ENCODE measurements around the gene SOCS2. TPM values are rescaled to one million over a fixed set of nuclear protein-coding genes. Genes with fewer than 3 reads are reported as not detected.

Gene SOCS2
- total RNA-seq, 2 donors from 2014 or later, result 21.4 to 25.5 TPM

DNA sequence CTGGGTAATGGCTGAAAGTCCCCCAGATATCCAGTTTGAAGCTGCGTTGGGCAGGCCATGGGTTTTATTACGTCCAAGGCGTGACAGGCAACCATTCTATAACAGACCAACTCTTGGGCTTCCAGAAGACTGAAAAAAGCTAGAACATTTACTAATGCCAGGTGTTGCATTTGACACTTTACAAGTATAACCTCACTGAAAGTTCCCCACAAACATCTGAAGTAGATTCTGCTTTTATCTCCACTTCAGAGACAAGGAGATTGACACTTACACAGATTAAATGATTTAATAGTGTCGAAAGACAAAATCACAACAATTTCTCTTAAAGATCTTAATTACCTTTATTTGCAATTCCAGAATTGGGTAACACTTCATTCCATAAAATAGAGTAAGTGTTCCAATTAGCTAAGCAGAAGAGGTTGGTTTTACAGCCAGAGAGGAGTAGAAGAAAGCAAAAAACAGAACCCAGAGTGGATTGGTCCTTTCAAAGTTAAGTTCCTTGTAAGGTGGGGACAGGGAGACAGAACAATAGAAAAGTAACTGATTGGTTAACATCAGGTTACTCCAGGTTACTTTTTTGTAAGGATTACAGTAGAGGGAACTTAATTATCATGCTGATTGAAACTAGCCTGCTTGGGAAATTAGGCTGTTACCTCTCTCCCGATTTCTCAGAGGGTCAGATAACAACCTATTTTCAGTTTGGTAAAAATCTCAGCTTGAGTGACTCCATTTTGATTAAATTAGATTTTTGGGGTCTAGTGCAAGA, 11.3 kb downstream of the SOCS2 start:
- H3K27ac ChIP-seq, result no peak overlapping the region
- no peaks in the 10 kb centered on the region for H3K27me3 ChIP-seq
- H3K36me3 ChIP-seq, result peaks cover 4% of the 10 kb centered on the region
- H3K4me1 ChIP-seq, result no peaks in the 10 kb centered on the region
- TF ChIP-seq, protein P1, sequence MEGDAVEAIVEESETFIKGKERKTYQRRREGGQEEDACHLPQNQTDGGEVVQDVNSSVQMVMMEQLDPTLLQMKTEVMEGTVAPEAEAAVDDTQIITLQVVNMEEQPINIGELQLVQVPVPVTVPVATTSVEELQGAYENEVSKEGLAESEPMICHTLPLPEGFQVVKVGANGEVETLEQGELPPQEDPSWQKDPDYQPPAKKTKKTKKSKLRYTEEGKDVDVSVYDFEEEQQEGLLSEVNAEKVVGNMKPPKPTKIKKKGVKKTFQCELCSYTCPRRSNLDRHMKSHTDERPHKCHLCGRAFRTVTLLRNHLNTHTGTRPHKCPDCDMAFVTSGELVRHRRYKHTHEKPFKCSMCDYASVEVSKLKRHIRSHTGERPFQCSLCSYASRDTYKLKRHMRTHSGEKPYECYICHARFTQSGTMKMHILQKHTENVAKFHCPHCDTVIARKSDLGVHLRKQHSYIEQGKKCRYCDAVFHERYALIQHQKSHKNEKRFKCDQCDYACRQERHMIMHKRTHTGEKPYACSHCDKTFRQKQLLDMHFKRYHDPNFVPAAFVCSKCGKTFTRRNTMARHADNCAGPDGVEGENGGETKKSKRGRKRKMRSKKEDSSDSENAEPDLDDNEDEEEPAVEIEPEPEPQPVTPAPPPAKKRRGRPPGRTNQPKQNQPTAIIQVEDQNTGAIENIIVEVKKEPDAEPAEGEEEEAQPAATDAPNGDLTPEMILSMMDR (IDR thresholded peaks at IDR 0.05), result no peak
- no peaks in the 10 kb centered on the region for H3K9me3 ChIP-seq
- H3K4me3 ChIP-seq, result no peak overlapping the region
- DNase-seq (ENCODE audit: low spot score), result no peak

DNA sequence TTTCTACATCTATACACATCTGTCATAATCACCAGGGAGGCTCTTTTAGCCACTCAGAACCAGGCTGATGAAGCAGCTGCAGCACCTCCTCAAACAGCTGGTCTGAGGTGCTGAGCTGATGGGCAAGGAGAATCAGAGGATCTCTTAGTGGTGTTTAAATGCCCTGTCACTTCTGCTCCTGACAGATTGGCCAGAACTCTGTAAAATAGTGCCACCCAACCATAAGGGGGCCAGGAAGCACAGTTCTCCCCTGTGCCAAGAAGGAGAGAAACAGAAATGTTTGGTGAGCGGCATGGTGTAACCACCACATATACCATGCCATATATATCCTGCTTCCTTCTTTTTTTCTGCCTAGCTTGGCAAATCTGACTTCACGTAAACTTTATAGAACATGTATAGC, 12.8 kb downstream of the SOCS2 start:
- H3K4me1 ChIP-seq, result no peaks in the 10 kb centered on the region
- H3K27me3 ChIP-seq, result no peaks in the 10 kb centered on the region
- H3K4me3 ChIP-seq, result no peak overlapping the region
- TF ChIP-seq, protein P1 (IDR thresholded peaks at IDR 0.05), result no peak
- no peaks in the 10 kb centered on the region for H3K36me3 ChIP-seq
- H3K9me3 ChIP-seq, result no peaks in the 10 kb centered on the region
- no peak for DNase-seq (ENCODE audit: low spot score)
- no peak overlapping the region for H3K27ac ChIP-seq

DNA sequence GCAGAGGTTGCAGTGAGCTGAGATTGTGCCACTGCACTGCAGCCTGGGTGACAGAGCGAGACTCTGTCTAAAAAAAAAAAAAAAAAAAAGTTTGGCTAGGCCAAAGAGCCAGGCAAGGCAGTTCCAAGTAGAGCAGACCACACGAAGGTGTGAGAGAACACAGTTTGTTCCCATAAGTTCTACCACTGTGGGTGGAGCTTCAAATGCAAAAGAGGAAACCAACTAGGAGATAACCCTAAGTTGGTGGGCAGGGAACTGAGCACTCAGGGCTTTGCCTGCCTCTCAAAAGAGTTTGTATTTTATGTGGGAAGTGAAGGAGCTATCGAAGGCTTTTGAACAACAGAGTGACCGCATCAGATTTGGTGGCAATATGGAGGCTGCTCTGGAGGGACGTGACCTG, 15.1 kb downstream of the SOCS2 start:
- Histone ChIP-seq H3K4me1 (peaks cover 0 to 4% of the 10 kb centered on the region in 2 donors), H3K4me3 (no peak overlapping the region), H3K36me3 (no peaks in the 10 kb centered on the region), H3K27ac (no peak overlapping the region), H3K27me3 (no peaks in the 10 kb centered on the region), H3K9me3 (no peaks in the 10 kb centered on the region)
- TF ChIP-seq, protein P1 (IDR thresholded peaks at IDR 0.05), result no peak
- DNase-seq (ENCODE audit: low spot score), result no peak

- H3K27ac ChIP-seq, result no peak overlapping the region
- H3K4me3 ChIP-seq, result no peak overlapping the region
- no peaks in the 10 kb centered on the region for H3K27me3 ChIP-seq
- peaks cover 0 to 4% of the 10 kb centered on the region in 2 donors for H3K4me1 ChIP-seq
- no peak for DNase-seq (ENCODE audit: low spot score)
- TF ChIP-seq, protein P1 (IDR thresholded peaks at IDR 0.05), result no peak
- no peaks in the 10 kb centered on the region for H3K9me3 ChIP-seq
- H3K36me3 ChIP-seq, result no peaks in the 10 kb centered on the region
Observed at GRCh38 chr12:93589081-93589480, 16.6 kb downstream of the SOCS2 start.

DNA sequence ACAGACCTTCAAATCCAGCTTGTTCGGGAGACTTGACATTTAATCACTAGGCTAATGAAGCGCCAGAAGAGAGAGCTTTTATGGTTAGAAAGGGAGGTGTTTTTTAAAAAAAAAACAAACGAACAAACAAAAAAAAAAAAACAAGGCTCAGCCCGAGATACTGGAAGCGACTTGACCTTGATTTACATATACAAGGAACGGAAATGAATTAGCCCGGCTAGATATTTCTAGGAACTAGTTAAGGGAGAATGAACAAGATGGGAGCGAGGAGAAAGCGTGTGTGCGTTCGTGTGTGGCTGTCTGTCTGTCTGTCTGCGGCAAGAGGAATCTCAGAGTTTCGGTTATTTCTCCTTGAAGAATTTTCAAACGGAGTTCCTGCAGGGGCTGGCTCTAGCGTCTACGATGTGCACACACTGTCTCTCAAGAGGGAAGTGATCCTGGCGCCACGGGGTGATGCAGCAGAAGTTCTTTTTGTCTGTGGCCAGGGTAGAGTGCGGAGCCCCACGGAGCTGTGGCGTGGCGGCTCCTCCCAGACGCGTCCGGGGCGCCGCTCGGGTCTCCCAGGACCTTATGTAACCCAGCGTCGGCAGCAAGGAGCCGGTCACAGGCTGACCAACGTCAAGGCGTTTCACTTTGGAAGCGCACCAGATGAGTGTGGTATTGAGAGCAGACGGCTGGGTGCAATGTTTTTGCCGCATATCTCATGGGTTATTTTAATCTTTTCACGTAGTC, 18.8 kb downstream of the SOCS2 start:
- TF ChIP-seq, protein P1 (IDR thresholded peaks at IDR 0.05), result no peak
- Histone ChIP-seq H3K36me3 (no peaks in the 10 kb centered on the region), H3K4me3 (peak overlapping the region; percentile 51 to 60)

More for the DNA sequence above, 18.8 kb downstream of the SOCS2 start:
- Histone ChIP-seq H3K4me1 (peaks cover 0 to 4% of the 10 kb centered on the region in 2 donors), H3K27me3 (no peaks in the 10 kb centered on the region), H3K27ac (peak overlapping the region; percentile 78 to 82), H3K9me3 (no peaks in the 10 kb centered on the region)
- DNase-seq (ENCODE audit: low spot score), result peak; percentile 94

Data from right atrium auricular region (tissue), 2 donors.